Heart left ventricle (tissue), 13 donors: ENCODE results near the gene NSMCE1.

ENCODE experiments used
- POLR2A ChIP-seq, 2 donors: fragments of 450-650 bp; IDR thresholded peaks; one replicate each; pipeline ENCODE4 v1.6.1; 2017; ENCODE audit warnings: antibody characterized with exemption in 2 of 2, mild to moderate bottlenecking in 2 of 2, moderate library complexity in 2 of 2
- TF ChIP-seq, protein P1 (sequence below), 12 donors: fragments of 200-600 bp; sonication (generic) in 4 of 12; IDR thresholded peaks; one replicate each; pipeline versions ENCODE4 v1.5.0 to v1.8.0; 2018 to 2022; ENCODE audit warnings: antibody characterized with exemption in 12 of 12, mild to moderate bottlenecking in 5 of 12
- donor health status: ischemic (EF 13 %, LVEDD 7.1; RV severe dilation, severe dysfunction).
- donor health status: DM: no; HTN: yes; CAD: no.
- donor health status: DM: no; HTN: no; CAD: no.
- donor health status: ischemic (EF 25% LVEDD 6.9; RV normal size, moderate dysfunction).
- donor health status: ischemic (EF 25% LVEDD 5.7; RV mildly dilated, moderate dysfunction).
- donor health status: ischemic (EF 35%, LVEDD 5.7; RV mildly dilated, moderate dysfunction).
- donor health status: nonischemic (EF 11% LVEDD 7.7; RV severe dilation, severe dysfunction).
- donor health status: DM: yes; HTN: yes; CAD: no.
- donor health status: PGD.
- donor health status: ischemic (EF 29% LVEDD 5.4; RV normal size, mild dysfunction).
- donor health status: nonischemic (EF 23%, LVEDD 6.1; RV moderate dilation, normal function).

DNA sequence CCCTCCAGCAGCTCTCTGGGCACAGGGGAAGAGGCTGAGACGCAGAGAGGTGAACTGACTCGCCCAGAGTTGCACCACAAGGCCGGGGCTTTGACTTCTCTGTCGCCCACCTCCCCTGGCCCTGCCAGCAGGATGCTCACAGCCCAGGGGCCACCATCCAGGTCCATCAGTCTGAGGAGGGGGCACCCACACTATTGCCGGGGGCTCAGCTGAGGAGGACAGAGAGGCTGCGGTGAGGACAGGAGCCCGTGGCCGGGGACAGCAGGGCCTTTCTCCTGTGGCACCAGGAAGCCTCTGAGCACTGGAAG is 32.7 kb downstream of the NSMCE1 start:
- TF ChIP-seq, protein P1, sequence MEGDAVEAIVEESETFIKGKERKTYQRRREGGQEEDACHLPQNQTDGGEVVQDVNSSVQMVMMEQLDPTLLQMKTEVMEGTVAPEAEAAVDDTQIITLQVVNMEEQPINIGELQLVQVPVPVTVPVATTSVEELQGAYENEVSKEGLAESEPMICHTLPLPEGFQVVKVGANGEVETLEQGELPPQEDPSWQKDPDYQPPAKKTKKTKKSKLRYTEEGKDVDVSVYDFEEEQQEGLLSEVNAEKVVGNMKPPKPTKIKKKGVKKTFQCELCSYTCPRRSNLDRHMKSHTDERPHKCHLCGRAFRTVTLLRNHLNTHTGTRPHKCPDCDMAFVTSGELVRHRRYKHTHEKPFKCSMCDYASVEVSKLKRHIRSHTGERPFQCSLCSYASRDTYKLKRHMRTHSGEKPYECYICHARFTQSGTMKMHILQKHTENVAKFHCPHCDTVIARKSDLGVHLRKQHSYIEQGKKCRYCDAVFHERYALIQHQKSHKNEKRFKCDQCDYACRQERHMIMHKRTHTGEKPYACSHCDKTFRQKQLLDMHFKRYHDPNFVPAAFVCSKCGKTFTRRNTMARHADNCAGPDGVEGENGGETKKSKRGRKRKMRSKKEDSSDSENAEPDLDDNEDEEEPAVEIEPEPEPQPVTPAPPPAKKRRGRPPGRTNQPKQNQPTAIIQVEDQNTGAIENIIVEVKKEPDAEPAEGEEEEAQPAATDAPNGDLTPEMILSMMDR (IDR thresholded peaks at IDR 0.05), result no peak
- no peak for TF ChIP-seq POLR2A (IDR thresholded peaks at IDR 0.05)
